MM.1S (cell line): ENCODE data around the gene FPGS.

Source experiments
- DNase-seq: peaks from one replicate; pipeline ENCODE4 v3.0.0-alpha.2; 2015
- H2AFZ ChIP-seq: fragments of 300-600 bp; sonication (generic); 2 replicates; pipeline ENCODE4 v1.6.0; 2016; ENCODE audit warnings: antibody characterized with exemption, low read length
- H3F3A ChIP-seq: fragments of 300-600 bp; sonication (generic); 2 replicates; pipeline ENCODE4 v1.6.1; 2016; ENCODE audit warnings: mild to moderate bottlenecking, antibody characterized with exemption, low read length, moderate library complexity, mixed read lengths; ENCODE audit not compliant: insufficient read depth
- H3K27ac ChIP-seq: fragments of 300-600 bp; sonication (generic); 2 replicates; pipeline ENCODE4 v1.5.1; 2016; ENCODE audit warnings: mild to moderate bottlenecking, low read length
- H3K27me3 ChIP-seq: fragments of 300-600 bp; sonication (generic); replicated peaks from 2 replicates; pipeline ENCODE4 v1.6.0; 2016; ENCODE audit warnings: low read length; ENCODE audit not compliant: insufficient read depth
- H3K36me3 ChIP-seq: fragments of 300-600 bp; sonication (generic); replicated peaks from 2 replicates; pipeline ENCODE4 v1.6.1; 2016; ENCODE audit warnings: mild to moderate bottlenecking, low read length, mixed read lengths; ENCODE audit not compliant: insufficient read depth
- H3K4me1 ChIP-seq: fragments of 300-600 bp; sonication (generic); 2 replicates; pipeline ENCODE4 v1.6.1; 2016; ENCODE audit warnings: low read length, mixed read lengths
- H3K4me2 ChIP-seq: fragments of 300-600 bp; sonication (generic); 2 replicates; pipeline ENCODE4 v1.6.0; 2016; ENCODE audit warnings: low read depth, low read length
- H3K4me3 ChIP-seq: fragments of 300-600 bp; sonication (generic); 2 replicates; pipeline ENCODE4 v1.5.1; 2016; ENCODE audit warnings: low read length, mixed read lengths
- H3K79me2 ChIP-seq: fragments of 300-600 bp; sonication (generic); 2 replicates; pipeline ENCODE4 v1.6.1; 2016; ENCODE audit warnings: mixed run types, low read length, mixed read lengths
- H3K9ac ChIP-seq: fragments of 300-600 bp; sonication (generic); 2 replicates; pipeline ENCODE4 v1.6.1; 2016; ENCODE audit warnings: low read length, mixed read lengths
- H3K9me2 ChIP-seq: fragments of 300-600 bp; sonication (generic); replicated peaks from 2 replicates; pipeline ENCODE4 v1.6.1; 2016; ENCODE audit warnings: mild to moderate bottlenecking, low read length, mixed read lengths; ENCODE audit not compliant: insufficient read depth
- H3K9me3 ChIP-seq: fragments of 300-600 bp; sonication (generic); replicated peaks from 2 replicates; pipeline ENCODE4 v1.6.1; 2016; ENCODE audit warnings: mild to moderate bottlenecking, low read length, mixed read lengths; ENCODE audit not compliant: insufficient read depth
- H4K20me1 ChIP-seq: fragments of 300-600 bp; sonication (generic); 2 replicates; pipeline ENCODE4 v1.6.1; 2016; ENCODE audit warnings: mild to moderate bottlenecking, low read length, moderate library complexity, mixed read lengths; ENCODE audit not compliant: insufficient read depth
- CTCF ChIP-seq: fragments of 300-600 bp; sonication (generic); IDR thresholded peaks from 2 replicates; pipeline ENCODE4 v1.5.1; 2016; ENCODE audit warnings: antibody characterized with exemption, low read length, mixed read lengths
- EZH2 ChIP-seq: fragments of 300-600 bp; sonication (generic); optimal IDR thresholded peaks from 2 replicates; pipeline ENCODE3; 2017; ENCODE audit warnings: low read depth, mild to moderate bottlenecking, antibody characterized with exemption, low read length, mixed read lengths
- EZH2phosphoT487 ChIP-seq: fragments of 300-600 bp; sonication (generic); IDR thresholded peaks from 2 replicates; pipeline ENCODE4 v1.6.1; 2018; ENCODE audit warnings: antibody characterized with exemption, low read length

FPGS gene

GRCh38 chr9:127789179-127789578 is 13.5 kb upstream of the FPGS start:
- Histone ChIP-seq H3K36me3 (peaks cover 36% of the 10 kb centered on the region), H4K20me1 (peaks cover 32% of the 10 kb centered on the region), H3K79me2 (peaks cover 53% of the 10 kb centered on the region), H3K4me1 (peaks cover 31% of the 10 kb centered on the region), H3K27ac (peak overlapping the region; percentile 39; the same call in 1 of the 2 replicates), H3F3A (peaks cover 36% of the 10 kb centered on the region), H3K27me3 (no peaks in the 10 kb centered on the region), H3K4me2 (no peak overlapping the region), H3K9me2 (no peaks in the 10 kb centered on the region), H3K9ac (no peak overlapping the region), H3K4me3 (no peak overlapping the region), H2AFZ (no peak overlapping the region), H3K9me3 (no peaks in the 10 kb centered on the region)
- DNase-seq, result no peak
- no peak for TF ChIP-seq EZH2
- no peak for TF ChIP-seq EZH2phosphoT487
- TF ChIP-seq CTCF, result no peak

- no peaks in the 10 kb centered on the region for H3K9me2 ChIP-seq
- peaks cover 32% of the 10 kb centered on the region for H4K20me1 ChIP-seq
- no peak overlapping the region for H3K4me2 ChIP-seq
- peaks cover 53% of the 10 kb centered on the region for H3K79me2 ChIP-seq
- peaks cover 25% of the 10 kb centered on the region for H3K4me1 ChIP-seq
- no peak overlapping the region for H3K9ac ChIP-seq
- TF ChIP-seq EZH2phosphoT487, result no peak
- no peak for TF ChIP-seq EZH2
- no peak for TF ChIP-seq CTCF
- H3K36me3 ChIP-seq, result peaks cover 36% of the 10 kb centered on the region
- H3K27me3 ChIP-seq, result no peaks in the 10 kb centered on the region
- H3K9me3 ChIP-seq, result no peaks in the 10 kb centered on the region
- H3K27ac ChIP-seq, result no peak overlapping the region
- H3F3A ChIP-seq, result peaks cover 36% of the 10 kb centered on the region
- H2AFZ ChIP-seq, result no peak overlapping the region
- H3K4me3 ChIP-seq, result no peak overlapping the region
- DNase-seq, result no peak
These were observed 12.4 kb upstream of the FPGS start for GRCh38 chr9:127790094-127790855.

GRCh38 chr9:127791085-127791484 is 11.6 kb upstream of the FPGS start:
- H4K20me1 ChIP-seq, result peaks cover 32% of the 10 kb centered on the region

More at GRCh38 chr9:127791085-127791484, 11.6 kb upstream of the FPGS start:
- no peak overlapping the region for H3K9ac ChIP-seq
- H3K4me3 ChIP-seq, result no peak overlapping the region
- no peak overlapping the region for H3K27ac ChIP-seq
- peaks cover 36% of the 10 kb centered on the region for H3K36me3 ChIP-seq
- H2AFZ ChIP-seq, result no peak overlapping the region
- H3K4me1 ChIP-seq, result peaks cover 30% of the 10 kb centered on the region
- no peak overlapping the region for H3K4me2 ChIP-seq
- no peak for DNase-seq
- peaks cover 40% of the 10 kb centered on the region for H3F3A ChIP-seq
- H3K9me3 ChIP-seq, result no peaks in the 10 kb centered on the region
- no peaks in the 10 kb centered on the region for H3K9me2 ChIP-seq
- no peak for TF ChIP-seq CTCF
- TF ChIP-seq EZH2phosphoT487, result no peak
- H3K79me2 ChIP-seq, result peaks cover 51% of the 10 kb centered on the region
- H3K27me3 ChIP-seq, result no peaks in the 10 kb centered on the region
